ENCODE measurements around the gene SLAMF1.
"Not testable (repeated sequence)": the region's sequence is repeated elsewhere in the genome, so short reads cannot be mapped to it uniquely, and the experiment has no call there.

SLAMF1 gene

GRCh38 chr1:160640359-160641123 lies 6.3 kb downstream of the SLAMF1 start:
- no peak for DNase-seq (ENCODE audit: low spot score)

- DNase-seq (ENCODE audit: low spot score) = no peak
These were observed 7.2 kb downstream of the SLAMF1 start for GRCh38 chr1:160639652-160640051.

GRCh38 chr1:160638926-160639325 lies 7.9 kb downstream of the SLAMF1 start:
- DNase-seq (ENCODE audit: low spot score) = no peak

GRCh38 chr1:160638540-160638857 lies 8.3 kb downstream of the SLAMF1 start:
- DNase-seq (ENCODE audit: low spot score) = no peak

GRCh38 chr1:160637821-160638539 lies 8.9 kb downstream of the SLAMF1 start:
- DNase-seq (ENCODE audit: low spot score) = no peak

GRCh38 chr1:160637065-160637464 lies 9.8 kb downstream of the SLAMF1 start:
- no peak for DNase-seq (ENCODE audit: low spot score)

- DNase-seq (ENCODE audit: low spot score) = no peak
These were observed 10.3 kb downstream of the SLAMF1 start for GRCh38 chr1:160636547-160636946.

- DNase-seq (ENCODE audit: low spot score) = no peak
These were observed 10.8 kb downstream of the SLAMF1 start for GRCh38 chr1:160636076-160636475.

- no peak for DNase-seq (ENCODE audit: low spot score)
These were observed 12.0 kb downstream of the SLAMF1 start for GRCh38 chr1:160634543-160635491.

- no peak for DNase-seq (ENCODE audit: low spot score)
These were observed 13.4 kb downstream of the SLAMF1 start for GRCh38 chr1:160633330-160633903.

- no peak for DNase-seq (ENCODE audit: low spot score)
These were observed 14.7 kb downstream of the SLAMF1 start for GRCh38 chr1:160631983-160632625.

GRCh38 chr1:160630523-160631451 lies 16.1 kb downstream of the SLAMF1 start:
- no peak for DNase-seq (ENCODE audit: low spot score)

- no peak for DNase-seq (ENCODE audit: low spot score)
These were observed 17.3 kb downstream of the SLAMF1 start for GRCh38 chr1:160629286-160630210.

GRCh38 chr1:160628799-160629263 lies 18.0 kb downstream of the SLAMF1 start:
- DNase-seq (ENCODE audit: low spot score) = no peak

- DNase-seq (ENCODE audit: low spot score) = not testable (repeated sequence)
These were observed 19.1 kb downstream of the SLAMF1 start for GRCh38 chr1:160627677-160628289.

GRCh38 chr1:160626509-160627342 lies 20.1 kb downstream of the SLAMF1 start:
- no peak for DNase-seq (ENCODE audit: low spot score)

GRCh38 chr1:160625725-160626498 lies 20.9 kb downstream of the SLAMF1 start:
- DNase-seq (ENCODE audit: low spot score) = no peak
